Right cardiac atrium (tissue), 5 donors: ENCODE data around the gene CHRNA1. TPM values are rescaled to one million over a fixed set of nuclear protein-coding genes. Genes with fewer than 3 reads are reported as not detected.

Source experiments
- ATAC-seq, 2 donors: fragments of 200-7000 bp; cut with Tn5 transposase; one replicate each; pipeline versions ENCODE4 v1.8.0 to v1.9.1; 2020; ENCODE audit warnings: moderate library complexity in 2 of 2, mild to moderate bottlenecking in 1 of 2
- DNase-seq, 3 donors: peaks; one replicate each; pipeline ENCODE4 v3.0.0-alpha.2; 2020
- H3K27ac ChIP-seq: one replicate; pipeline ENCODE4 v1.5.1; 2013; ENCODE audit warnings: mild to moderate bottlenecking, low read length, control low read depth, moderate library complexity
- H3K27me3 ChIP-seq: one replicate; pipeline ENCODE4 v1.6.1; 2013; ENCODE audit not compliant: control insufficient read depth, insufficient read depth
- H3K4me1 ChIP-seq: one replicate; pipeline ENCODE4 v1.6.1; 2013; ENCODE audit warnings: low read length; ENCODE audit not compliant: control insufficient read depth, insufficient read depth
- H3K4me3 ChIP-seq: one replicate; pipeline ENCODE4 v1.5.1; 2013; ENCODE audit warnings: low read length, control low read depth
- H3K9me3 ChIP-seq: one replicate; pipeline ENCODE4 v1.6.1; 2013; ENCODE audit warnings: low read length; ENCODE audit not compliant: control insufficient read depth
- WGBS: extraction: QIAGEN DNeasy Blood & Tissue Kit; methylation state at CpG from one replicate; pipeline ENCODE4 v1.1.7; 2013; 5-methylcytosine and 5-hydroxymethylcytosine counted together
- intact Hi-C, 4 donors: fragments of 100-400 bp; cut with DNase I; formaldehyde crosslinking; loops; one replicate each; pipeline versions ENCODE4 v1.11.0 to v1.14.0; 2022 to 2023
- polyA plus RNA-seq: library from polyadenylated mRNA; stranded (reverse); fragments of 200-250 nt; gene quantifications from one replicate; pipeline ENCODE4 v1.2.3, GENCODE V29; 2013
- total RNA-seq, 4 donors: library from RNA; stranded (reverse); fragmentation: NEBNext Ultra II Directional; extraction: Animal tissue kit (Norgen Biotek cat#: 25700); gene quantifications; one replicate each; pipeline ENCODE4 v1.2.1, GENCODE V29; 2021
- donor health status: healthy with polysubstance abuse.
- donor health status: DM: no; HTN: yes; CAD: no.
- donor health status: DM: no; HTN: no; CAD: no.
- donor health status: DM: no; HTN: yes; CAD: no; lungs with severe emphysema.
- donor health status: DM: yes; HTN: yes; CAD: no.

Gene CHRNA1
- total and polyA plus RNA-seq, 5 donors = 0.20 to 0.95 (median 0.57) TPM; not detected in 2

- ATAC-seq (no peak), DNase-seq (no peak)
- H3K9me3 ChIP-seq = no peaks in the 10 kb centered on the region
- H3K4me1 ChIP-seq = no peaks in the 10 kb centered on the region
- intact Hi-C loops = no loop called here
- WGBS = 94% methylated on average over 5 of the region's 5 CpGs
- H3K27ac ChIP-seq = no peak overlapping the region
- no peaks in the 10 kb centered on the region for H3K27me3 ChIP-seq
- H3K4me3 ChIP-seq = no peak overlapping the region
These were observed 3.3 kb downstream of the CHRNA1 start for GRCh38 chr2:174760845-174761473.

GRCh38 chr2:174759381-174760065 is 4.7 kb downstream of the CHRNA1 start:
- ATAC-seq = no peak

GRCh38 chr2:174756743-174757142 is 7.5 kb downstream of the CHRNA1 start:
- intact Hi-C loops = no loop called here
- Histone ChIP-seq H3K4me3 (no peak overlapping the region), H3K27me3 (no peaks in the 10 kb centered on the region), H3K4me1 (no peaks in the 10 kb centered on the region), H3K27ac (no peak overlapping the region), H3K9me3 (no peaks in the 10 kb centered on the region)
- ATAC-seq (no peak), DNase-seq (no peak)
- 57% methylated on average over 10 of the region's 10 CpGs for WGBS

More at GRCh38 chr2:174759381-174760065, 4.7 kb downstream of the CHRNA1 start:
- no peaks in the 10 kb centered on the region for H3K27me3 ChIP-seq
- no peaks in the 10 kb centered on the region for H3K4me1 ChIP-seq
- H3K9me3 ChIP-seq = no peaks in the 10 kb centered on the region
- 83% methylated on average over 11 of the region's 11 CpGs for WGBS
- no peak for DNase-seq
- intact Hi-C loops = no loop called here
- no peak overlapping the region for H3K27ac ChIP-seq
- H3K4me3 ChIP-seq = no peak overlapping the region

GRCh38 chr2:174753038-174753633 is 11.1 kb downstream of the CHRNA1 start:
- no peaks in the 10 kb centered on the region for H3K9me3 ChIP-seq
- intact Hi-C loops = no loop called here
- H3K4me3 ChIP-seq = no peak overlapping the region
- ATAC-seq (no peak), DNase-seq (no peak)
- H3K27ac ChIP-seq = no peak overlapping the region
- H3K4me1 ChIP-seq = no peaks in the 10 kb centered on the region
- no peaks in the 10 kb centered on the region for H3K27me3 ChIP-seq
- 85% methylated on average over 13 of the region's 13 CpGs for WGBS

GRCh38 chr2:174752403-174753037 is 11.8 kb downstream of the CHRNA1 start:
- H3K9me3 ChIP-seq = no peaks in the 10 kb centered on the region
- no peaks in the 10 kb centered on the region for H3K4me1 ChIP-seq
- H3K27me3 ChIP-seq = no peaks in the 10 kb centered on the region
- intact Hi-C loops = no loop called here
- 87% methylated on average over 4 of the region's 4 CpGs for WGBS
- no peak overlapping the region for H3K4me3 ChIP-seq
- DNase-seq = no peak
- ATAC-seq = no peak
- H3K27ac ChIP-seq = no peak overlapping the region

GRCh38 chr2:174750923-174751441 is 13.3 kb downstream of the CHRNA1 start:
- Histone ChIP-seq H3K27ac (no peak overlapping the region), H3K4me1 (no peaks in the 10 kb centered on the region), H3K4me3 (no peak overlapping the region), H3K27me3 (no peaks in the 10 kb centered on the region), H3K9me3 (no peaks in the 10 kb centered on the region)
- WGBS = 79% methylated on average over 5 of the region's 5 CpGs
- no peak for DNase-seq
- ATAC-seq = no peak
- intact Hi-C loops = no loop called here

- WGBS = 84% methylated on average over 8 of the region's 8 CpGs
These were observed 14.5 kb downstream of the CHRNA1 start for GRCh38 chr2:174749793-174750192.

GRCh38 chr2:174748948-174749347 is 15.3 kb downstream of the CHRNA1 start:
- no peaks in the 10 kb centered on the region for H3K27me3 ChIP-seq
- DNase-seq (peak in 2 of 3 donors; percentile 24 to 54), ATAC-seq (peak; percentile 62 to 75)
- intact Hi-C loops = no loop called here
- H3K4me3 ChIP-seq = no peak overlapping the region
- no peaks in the 10 kb centered on the region for H3K9me3 ChIP-seq
- H3K4me1 ChIP-seq = no peaks in the 10 kb centered on the region
- WGBS = 1% methylated on average over 4 of the region's 4 CpGs
- H3K27ac ChIP-seq = no peak overlapping the region

More at GRCh38 chr2:174749793-174750192, 14.5 kb downstream of the CHRNA1 start:
- ATAC-seq (no peak), DNase-seq (no peak)
- Histone ChIP-seq H3K9me3 (no peaks in the 10 kb centered on the region), H3K4me3 (no peak overlapping the region), H3K27me3 (no peaks in the 10 kb centered on the region), H3K4me1 (no peaks in the 10 kb centered on the region), H3K27ac (no peak overlapping the region)
- intact Hi-C loops = no loop called here

- intact Hi-C loops = no loop called here
- Histone ChIP-seq H3K27me3 (no peaks in the 10 kb centered on the region), H3K4me1 (no peaks in the 10 kb centered on the region), H3K27ac (no peak overlapping the region), H3K9me3 (no peaks in the 10 kb centered on the region), H3K4me3 (no peak overlapping the region)
- WGBS = 91% methylated on average over 5 of the region's 5 CpGs
- DNase-seq = no peak
- ATAC-seq = no peak
These were observed 19.1 kb downstream of the CHRNA1 start for GRCh38 chr2:174745142-174745541.

GRCh38 chr2:174744111-174744510 is 20.2 kb downstream of the CHRNA1 start:
- intact Hi-C loops = no loop called here
- Histone ChIP-seq H3K4me3 (no peak overlapping the region), H3K27ac (no peak overlapping the region), H3K27me3 (no peaks in the 10 kb centered on the region), H3K4me1 (no peaks in the 10 kb centered on the region), H3K9me3 (no peaks in the 10 kb centered on the region)
- ATAC-seq = no peak
- WGBS = 90% methylated on average over 2 of the region's 2 CpGs
- no peak for DNase-seq

- WGBS = 93% methylated on average over 3 of the region's 3 CpGs
- Histone ChIP-seq H3K4me1 (no peaks in the 10 kb centered on the region), H3K9me3 (no peaks in the 10 kb centered on the region), H3K27me3 (no peaks in the 10 kb centered on the region), H3K4me3 (no peak overlapping the region), H3K27ac (no peak overlapping the region)
- DNase-seq (no peak), ATAC-seq (no peak)
- intact Hi-C loops = no loop called here
These were observed 23.6 kb downstream of the CHRNA1 start for GRCh38 chr2:174740721-174741120.
